Glomerular visceral epithelial cell (primary cell): ENCODE results near the gene SATB1.

ENCODE experiments used
- DNase-seq: peaks from one replicate; pipeline ENCODE4 v3.0.0-alpha.2; 2016; ENCODE audit errors: extremely low spot score

SATB1 gene

GRCh38 chr3:18431266-18431665, 6.1 kb upstream of the SATB1 start:
- DNase-seq = no peak

DNA sequence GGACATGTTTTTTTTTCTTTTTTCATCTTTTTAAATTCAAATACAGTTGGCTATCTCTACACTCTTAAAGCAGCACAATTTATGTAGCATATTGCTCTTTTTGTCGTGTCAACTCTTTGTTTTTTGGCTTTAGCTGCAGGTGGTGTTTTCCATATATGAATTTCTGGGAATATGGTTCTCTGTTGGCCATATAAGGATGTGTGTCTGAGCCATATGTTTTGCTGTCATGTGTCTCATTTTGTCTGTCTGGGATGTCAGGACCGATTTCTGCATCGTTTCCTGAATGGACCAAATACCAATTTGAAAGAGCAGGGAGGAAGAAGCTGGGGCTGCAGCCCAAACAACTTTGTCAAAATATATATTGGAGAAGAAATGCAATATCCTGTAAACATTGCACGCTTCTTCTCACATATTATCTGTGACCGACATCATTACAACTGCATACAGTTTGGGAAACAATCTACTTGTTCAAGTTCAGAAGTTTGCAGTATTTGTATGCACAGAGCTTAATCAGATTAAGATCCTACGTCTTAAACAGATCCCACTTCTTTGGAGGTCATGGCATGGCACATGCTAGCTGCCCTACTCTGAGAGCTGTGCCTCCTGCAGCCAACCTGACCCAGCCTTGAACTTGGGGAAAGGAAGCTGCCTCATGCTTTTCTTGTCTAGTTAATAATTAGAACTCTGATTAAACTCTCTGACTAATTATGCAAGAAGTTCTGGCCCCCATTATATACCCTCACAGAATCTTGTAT, 4.0 kb upstream of the SATB1 start:
- no peak for DNase-seq

DNA sequence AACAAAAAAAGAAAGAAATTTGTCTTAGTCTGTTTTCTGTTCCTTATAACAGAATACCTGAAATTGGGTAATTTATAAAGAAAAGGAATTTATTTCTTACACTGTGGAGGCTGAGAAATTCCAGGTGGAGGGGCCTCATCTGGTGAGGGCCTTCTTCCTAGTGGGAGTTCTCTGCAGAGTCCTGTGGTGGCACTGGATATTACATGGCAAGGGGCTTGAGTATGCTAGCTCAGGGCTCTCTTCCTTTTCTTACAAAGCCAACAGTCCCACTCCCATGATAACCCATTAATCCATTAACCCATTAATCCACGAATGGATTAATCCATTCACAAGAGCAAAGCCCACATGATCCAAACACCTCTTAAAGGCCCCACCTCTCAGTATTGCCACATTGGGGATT, 2.9 kb upstream of the SATB1 start:
- DNase-seq = no peak

DNA sequence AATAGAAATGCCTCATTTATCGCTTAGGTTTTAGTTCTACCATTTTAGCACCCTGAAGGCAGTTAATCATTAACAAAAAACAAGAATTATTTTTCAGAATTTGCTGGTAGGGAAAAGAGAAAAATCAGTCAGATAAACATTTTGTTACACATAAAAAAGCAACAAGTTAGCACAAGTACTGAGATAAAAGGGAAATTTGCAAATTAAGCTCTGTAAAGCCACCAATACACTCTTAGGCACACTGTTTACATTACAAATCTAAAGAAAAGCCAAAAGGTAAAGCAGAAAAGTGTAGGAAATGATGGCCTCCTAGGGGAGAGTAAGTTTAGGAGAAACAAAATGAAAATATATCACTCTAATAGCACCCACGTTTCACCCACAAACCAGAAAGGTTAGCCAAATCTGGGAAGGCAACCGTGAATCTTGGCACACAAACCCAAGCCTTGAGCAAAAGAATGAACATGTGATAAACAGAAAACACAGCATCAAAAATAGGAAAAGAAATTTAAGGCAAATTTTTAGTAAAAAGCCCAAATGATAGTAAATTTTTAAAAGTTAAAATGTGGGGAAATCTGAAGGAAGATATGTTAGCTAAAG, 1.6 kb upstream of the SATB1 start:
- no peak for DNase-seq

DNA sequence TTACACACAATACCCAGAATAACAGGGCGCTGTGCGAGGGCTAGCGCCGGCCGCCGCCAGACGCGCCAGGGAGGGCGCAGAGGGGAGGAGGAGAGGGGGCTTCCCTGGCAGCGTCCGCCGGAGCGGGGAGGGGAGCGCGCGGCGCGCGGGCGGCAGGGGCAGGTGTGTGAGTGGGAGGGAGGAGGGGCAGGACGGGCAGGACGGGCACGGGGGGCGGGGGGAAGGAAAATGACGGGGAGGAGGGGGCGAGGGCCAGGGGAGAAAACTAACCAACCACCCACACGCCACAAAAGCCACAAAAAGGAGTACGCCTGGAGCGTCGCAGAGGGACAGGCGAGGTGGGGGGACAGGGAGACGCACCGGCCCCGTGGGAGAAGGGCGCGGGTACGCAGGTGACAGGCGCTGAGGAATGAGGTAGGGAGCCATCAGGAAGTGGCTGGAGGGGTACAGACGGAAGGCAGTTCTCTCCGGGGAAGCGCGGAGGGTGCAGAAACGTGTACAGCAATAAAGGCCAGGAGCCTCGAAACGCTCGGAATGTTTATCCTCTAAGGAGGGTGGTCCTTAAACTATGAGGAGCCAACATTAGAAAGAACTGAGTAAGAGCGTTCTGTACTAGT, 610 bp upstream of the SATB1 start:
- no peak for DNase-seq

DNA sequence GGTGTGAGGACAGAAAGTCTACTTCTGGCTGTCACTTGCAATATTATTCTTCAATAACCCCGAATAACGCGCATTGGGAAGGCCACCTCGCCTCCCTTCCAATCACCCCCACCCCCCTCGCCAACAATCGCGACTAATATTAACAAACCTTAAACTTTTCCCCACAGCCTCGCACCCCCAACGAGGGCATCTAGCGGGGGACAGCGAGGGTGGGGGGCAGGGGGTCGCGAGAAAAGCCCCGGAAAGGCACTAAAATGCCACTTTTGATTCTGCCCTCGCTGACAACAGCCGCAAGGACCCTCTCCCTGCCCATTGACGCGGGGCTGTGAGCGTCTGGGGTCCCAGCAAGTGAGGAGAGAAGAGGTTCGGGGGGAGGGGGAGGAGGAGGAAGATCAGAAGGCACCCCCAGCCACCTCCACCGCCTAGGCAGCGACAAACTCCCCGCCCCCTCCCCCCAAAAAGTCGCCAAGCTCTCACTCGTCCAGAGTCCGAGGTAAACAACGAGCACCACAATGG, 868 bp downstream of the SATB1 start:
- DNase-seq = no peak

DNA sequence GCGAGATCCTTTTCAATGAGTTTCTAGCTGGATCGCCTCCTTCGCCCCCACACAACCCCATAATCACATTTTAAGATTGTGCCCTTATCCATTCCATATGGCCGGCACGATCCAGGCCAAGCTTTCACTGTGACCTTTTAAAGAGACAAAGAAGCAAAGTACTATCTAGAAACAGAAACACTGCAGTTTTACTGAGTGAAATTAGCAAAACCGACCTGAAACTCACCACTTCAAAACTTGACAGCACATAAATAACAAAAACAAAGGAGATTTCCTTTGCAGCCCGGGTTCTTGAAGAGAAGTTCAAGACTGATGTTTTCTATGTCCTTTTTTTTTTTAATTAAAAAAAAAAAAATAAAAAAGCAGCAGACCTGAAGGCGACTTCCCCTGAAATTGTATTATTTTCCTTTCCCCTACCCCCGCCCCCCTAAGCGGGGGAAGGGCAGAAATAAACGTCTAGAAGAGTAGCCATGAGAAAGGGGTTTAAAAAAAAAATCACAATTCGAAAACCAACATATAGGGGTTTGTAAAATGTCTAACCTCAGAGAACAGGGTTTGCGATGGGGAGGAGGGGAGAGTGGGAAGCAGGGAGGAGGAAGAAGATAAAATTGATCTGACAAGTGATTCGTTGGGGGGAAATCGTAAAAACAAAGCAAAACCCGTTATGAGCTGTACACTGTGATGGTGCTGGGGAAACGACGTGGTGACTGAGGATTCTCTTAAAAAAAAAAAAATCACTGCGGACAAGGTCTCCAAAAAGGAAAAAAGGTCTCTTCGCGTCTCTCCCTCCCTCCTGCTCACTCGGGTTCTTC, 1.5 kb downstream of the SATB1 start:
- DNase-seq = peak; percentile 9

- DNase-seq = no peak
These were observed 2.2 kb downstream of the SATB1 start for GRCh38 chr3:18422972-18423371.

DNA sequence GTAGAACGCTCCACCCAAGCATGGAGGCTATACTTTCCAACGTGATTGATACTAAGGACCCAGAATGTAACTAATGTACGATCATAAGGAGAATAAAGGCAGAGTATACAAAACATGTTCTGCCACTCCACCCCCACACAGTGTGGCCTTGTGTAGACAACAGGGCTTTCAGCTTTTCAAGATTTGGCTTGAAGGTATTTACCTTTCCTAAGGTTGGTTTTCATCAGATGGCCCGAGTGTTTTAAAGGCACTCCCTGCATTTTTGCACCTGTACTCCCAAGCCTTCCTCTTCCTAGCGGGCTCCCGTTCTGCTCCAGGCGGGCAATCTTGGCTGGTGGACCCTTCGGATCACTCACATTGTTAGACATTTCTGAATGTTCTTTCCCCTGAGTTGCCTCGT, 4.6 kb downstream of the SATB1 start:
- DNase-seq = no peak

DNA sequence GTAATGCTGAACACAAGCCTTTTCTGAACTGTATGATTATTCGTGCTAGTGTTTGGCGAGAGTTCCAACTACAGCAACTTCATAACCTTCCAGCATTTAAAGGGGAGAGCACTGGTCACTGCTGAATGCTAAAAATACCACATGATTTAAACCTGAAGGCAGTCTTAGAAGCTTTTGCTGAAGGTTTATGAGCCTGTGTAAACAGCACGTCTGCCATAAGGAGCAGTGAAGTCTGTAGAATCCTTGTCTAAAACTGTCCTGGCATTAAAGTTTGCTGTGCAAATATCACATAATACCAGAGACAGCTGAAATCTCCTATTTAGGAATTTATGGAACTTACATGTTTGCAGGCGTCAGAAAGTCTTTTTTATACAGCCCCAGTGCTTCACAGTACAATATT, 5.9 kb downstream of the SATB1 start:
- no peak for DNase-seq

GRCh38 chr3:18417904-18418572, 7.1 kb downstream of the SATB1 start:
- no peak for DNase-seq

- DNase-seq = no peak
These were observed 8.8 kb downstream of the SATB1 start for GRCh38 chr3:18416332-18416731.

- DNase-seq = no peak
These were observed 9.3 kb downstream of the SATB1 start for GRCh38 chr3:18415839-18416238.

DNA sequence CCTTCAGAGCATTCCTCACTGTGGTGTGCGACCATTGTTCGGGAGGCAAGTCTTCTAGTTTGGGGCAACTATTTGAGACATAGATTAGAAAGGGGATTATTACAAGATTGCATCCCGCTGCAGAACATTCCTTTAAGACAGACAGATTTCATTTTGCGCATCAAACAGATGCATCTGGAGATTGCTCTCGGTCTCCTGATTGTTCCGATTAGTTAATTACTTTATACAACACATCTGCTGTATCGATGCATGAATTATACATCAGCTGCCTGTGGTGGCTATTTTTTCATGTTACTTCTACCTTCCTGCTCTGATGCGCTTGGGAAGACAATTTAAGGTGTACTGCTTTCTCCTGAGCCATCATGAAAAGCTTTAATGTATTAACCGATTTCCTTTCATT, 10.0 kb downstream of the SATB1 start:
- no peak for DNase-seq

GRCh38 chr3:18412684-18413083, 12.5 kb downstream of the SATB1 start:
- no peak for DNase-seq

- DNase-seq = no peak
These were observed 13.6 kb downstream of the SATB1 start for GRCh38 chr3:18411541-18411940.

DNA sequence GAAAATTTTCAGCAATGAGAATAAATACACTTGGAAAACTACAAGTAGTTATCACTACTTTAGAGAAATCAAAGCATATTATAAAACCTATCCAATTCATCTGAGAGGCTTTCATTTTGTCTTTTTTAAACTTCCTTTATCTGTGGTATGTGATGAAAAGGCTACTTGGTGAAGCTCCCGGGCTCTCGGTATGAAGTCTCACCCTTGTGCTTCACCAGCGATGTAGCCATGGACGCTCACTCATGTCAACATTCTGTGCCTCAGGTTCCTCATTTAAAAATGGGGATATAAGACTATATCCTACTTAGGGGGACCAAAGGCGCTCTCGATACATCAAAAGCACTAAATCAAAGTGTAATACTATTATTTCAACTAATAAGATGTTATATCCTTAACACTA, 14.9 kb downstream of the SATB1 start:
- DNase-seq = no peak

GRCh38 chr3:18409266-18409665, 15.9 kb downstream of the SATB1 start:
- DNase-seq = no peak

GRCh38 chr3:18405141-18405540, 20.0 kb downstream of the SATB1 start:
- DNase-seq = no peak

- DNase-seq = no peak
These were observed 22.1 kb downstream of the SATB1 start for GRCh38 chr3:18403061-18403460.

GRCh38 chr3:18402239-18402799, 22.8 kb downstream of the SATB1 start:
- DNase-seq = no peak
